Measurements from ENCODE around the gene KCNIP3.

Gene KCNIP3

DNA sequence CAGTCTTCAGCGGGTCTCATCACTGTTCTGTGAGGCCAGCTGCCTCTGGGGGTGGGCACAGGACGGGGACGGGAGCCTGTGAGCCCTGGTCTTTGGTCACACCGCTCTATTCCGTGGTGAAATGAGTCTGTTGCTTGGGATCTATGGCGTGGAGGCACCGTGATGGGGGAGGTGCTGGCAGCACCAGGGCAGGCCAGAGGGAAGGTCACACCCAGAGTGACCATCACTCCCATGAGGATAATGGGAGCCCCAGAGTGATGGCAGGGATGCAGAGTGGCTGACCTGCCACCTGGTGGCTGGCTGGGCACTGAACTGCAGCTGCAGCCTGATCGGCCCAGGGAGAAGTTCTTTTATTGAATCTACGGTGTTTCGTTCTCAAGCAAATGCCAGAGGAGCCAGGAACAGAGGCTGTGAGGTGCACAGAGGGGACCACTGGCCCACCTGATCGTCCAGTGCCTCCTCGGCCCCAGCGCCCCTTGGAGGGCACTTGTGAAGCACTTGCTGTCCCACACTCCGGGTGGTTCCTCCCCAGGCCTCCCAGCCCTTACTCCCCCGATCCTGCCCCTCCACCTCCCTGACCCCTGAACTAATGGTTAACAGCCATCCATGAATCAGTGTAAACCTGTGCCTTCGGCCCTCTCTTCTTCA is 17.9 kb downstream of the KCNIP3 start:
- no peak for DNase-seq

DNA sequence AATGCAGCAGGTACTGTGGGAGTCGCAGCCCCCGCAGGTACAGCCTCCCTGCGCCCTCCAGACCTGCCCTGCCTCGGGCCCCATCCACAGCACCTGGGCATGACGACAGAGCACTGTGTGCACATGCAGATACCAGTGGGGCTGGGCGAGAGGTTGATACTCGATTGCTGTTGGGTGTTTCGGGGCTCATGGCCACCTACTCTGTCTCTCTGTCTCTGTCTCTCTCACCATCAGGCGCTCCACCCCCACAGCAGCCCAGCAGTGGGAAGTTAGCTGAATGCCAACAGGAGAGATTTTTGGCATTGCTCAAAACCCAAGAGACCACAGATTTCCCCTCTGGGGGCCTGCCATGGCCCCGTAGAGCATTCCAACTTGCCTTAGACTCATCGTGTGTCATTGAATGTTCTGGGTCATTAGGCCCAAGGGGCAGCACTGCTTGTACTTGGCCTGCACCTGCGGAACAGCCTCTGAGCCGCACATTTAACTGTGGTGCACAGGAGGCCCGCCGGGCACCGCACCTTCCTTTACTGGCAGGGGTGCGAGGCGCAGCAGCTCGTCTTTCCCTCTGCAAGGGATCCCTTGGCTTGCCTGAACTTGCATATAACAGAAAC is 18.8 kb downstream of the KCNIP3 start:
- DNase-seq: no peak

DNA sequence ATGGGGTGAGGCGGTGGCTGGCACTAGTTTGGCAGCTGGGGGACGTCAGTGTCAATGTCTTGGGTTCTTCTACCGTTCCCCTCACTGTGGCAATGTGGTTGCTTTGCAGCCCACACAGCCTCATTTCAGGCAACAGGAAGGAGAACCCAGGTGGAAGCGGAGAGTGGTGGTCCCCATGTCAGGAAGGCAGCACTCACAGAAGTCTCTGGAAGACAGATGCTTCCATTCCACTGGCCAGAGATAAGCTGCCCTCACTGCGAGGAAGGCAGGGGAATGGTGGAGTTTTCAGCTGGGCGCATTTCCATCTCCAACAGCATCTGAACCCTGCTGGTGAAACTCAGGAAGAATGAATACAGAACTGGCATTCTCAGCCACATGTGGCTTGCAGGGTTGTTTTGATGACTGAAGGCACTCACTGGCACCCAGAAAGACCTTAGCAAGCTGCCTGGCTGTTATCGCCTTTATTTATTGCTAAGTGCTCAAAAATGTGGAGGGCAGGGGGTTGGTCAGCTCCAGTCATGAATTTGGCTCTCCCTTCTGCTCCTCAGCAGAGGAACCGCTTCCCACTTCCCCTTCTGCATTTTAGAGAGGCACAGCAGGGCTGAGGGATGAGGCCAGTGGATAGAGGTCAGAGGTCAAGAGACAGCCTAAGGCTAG is 19.4 kb downstream of the KCNIP3 start:
- DNase-seq: no peak

DNA sequence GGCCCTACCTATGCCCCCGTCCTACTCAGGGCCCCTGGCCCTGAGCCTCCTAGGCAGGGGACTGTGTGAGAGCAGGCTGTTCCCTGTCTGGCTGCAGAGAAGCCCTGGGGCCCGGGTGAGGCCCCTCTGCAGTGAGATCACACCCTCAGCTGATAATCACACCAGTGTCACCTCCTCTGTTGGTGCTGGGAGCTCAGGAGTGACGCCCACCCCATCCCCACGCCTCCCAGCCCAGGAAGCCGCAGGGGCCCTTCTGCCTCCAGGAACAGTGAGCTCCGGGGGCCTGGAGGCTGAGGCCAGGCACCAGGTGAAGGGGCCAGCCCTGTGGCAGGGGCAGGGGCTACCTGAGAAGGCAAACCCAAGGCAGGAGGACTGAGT is 20.0 kb downstream of the KCNIP3 start:
- DNase-seq: no peak

DNA sequence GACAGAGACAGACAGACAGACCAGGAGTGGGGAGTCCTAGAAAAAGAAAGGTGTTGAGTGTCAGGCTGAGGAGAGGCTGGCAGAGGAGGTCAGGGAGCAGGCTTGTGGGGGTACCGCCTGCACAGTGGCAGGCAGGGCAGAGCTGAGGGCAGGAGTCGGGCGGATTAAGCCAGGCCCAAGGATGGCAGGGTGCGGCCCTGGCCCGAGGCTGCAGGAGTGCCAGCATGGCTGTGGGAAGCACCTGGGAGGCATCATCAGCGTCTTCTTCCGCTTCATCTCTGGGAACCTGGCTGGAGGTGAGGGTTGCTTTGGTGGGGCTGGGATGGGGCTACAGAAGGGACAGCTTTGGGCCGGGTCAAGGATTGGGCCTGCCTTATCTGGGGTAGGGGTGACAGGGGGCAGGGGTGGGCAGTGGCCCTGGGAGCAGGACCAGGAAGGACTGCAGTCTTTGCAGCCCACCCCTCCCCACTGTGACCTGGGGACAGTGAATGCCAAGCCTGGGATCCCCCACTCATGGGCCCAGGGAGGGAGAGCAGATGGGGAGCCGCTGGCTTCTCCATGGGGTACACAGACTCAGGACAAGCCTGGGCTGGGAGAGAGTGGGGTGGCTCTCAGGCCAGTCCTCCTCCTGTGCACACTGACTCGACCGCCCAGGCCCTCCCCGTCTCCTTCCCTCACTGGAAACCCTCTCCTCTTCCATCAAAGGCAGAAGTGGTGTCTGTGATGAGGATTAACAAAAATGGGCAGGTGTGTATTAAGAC is 20.7 kb downstream of the KCNIP3 start:
- DNase-seq: no peak

DNA sequence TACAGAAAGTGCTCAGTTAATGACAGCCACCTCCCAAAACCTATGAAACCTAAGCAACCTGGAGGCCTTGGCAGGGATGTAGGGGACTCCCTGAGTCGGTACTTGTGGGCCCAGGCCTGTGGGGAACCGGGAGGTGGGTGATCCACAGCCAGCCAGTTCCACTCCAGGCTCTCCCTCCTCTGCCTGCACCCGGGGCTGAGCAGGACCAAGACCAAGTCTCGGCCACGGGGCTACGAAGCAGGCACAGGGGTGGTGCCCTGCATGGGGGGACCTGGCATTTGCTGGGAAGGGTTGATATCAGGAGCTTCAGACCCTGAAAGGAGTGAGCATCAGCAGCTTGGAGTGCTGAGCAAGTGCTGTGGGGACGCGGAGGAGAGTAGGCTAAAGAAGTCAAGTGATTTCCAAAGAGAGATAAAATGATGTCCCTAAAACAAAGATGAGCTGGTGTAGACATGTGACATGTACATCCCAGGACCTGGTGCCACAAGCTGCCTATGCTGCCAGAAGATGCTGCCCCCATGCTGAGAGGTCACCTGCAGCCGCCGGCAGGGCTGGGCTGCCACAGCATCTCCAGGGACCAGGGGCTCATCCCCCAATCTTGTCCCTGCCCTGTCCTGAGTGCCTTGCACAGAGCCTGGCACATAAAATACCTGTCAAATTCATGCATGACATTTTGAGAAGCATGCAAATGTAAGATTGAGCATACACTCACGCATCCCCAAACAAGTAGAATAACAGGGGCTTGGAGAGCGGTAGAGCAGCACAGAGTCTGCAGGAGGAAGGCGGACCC is 21.5 kb downstream of the KCNIP3 start:
- DNase-seq: no peak

DNA sequence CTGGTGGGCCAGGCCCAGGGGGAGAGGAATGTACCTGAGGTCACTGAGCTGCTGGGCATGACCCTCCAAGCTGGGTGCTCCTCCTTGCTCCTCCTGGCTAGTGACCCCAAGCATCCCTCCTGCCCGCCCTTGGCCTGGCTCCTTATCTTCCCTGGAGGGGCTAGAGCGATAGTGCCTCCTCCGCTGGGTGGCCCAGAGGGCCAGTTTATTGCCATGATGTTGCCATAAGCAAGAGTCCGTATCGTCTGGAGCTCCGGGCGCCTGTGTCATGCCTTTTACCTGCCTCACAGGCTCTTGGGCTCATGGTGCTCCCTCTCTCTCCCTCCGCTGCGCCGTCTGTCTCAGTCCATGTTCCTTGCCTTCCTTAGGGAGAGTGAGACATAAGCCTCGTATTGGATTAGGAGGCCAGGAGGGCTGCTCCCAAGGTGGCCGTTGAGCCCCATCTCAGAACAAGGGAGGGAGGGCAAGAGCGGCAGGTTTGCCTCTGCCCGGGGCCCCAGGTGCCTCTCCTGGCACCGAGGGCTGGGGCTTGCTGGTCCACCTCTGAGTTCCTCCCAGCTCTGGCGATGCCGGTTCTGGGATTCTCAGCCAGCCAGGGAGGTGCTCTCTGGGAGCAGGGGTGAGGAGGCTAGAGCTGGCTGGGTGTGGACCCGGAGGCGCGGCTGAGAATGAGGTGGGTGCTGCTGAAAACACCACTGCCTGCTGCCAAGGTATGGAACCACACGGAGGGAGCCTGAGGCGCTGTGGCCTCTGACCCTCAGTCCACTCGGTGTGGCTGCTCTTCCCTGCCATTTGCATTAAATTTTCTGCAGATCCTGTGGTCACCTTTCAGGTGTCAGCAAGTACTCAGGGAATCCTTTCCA is 22.6 kb downstream of the KCNIP3 start:
- DNase-seq: no peak

DNA sequence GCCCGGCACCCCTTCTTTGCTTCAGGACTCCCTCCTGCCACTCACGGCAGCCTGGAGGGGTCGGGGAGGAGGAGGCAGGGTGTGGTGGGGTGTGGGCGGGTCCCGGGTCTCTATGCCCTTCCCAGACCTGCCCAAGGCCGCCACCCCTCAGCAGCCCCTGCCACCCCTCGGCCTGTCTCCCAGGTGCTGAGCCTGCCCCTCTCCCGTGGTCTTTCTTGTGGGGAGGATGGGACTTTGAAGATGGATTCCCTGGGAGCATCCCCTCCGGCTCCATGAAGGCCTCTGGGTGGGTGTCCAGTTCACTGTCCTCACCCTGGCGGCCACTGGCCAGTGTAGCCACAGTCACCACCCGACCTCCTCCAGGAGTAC is 23.2 kb downstream of the KCNIP3 start:
- DNase-seq: no peak

DNA sequence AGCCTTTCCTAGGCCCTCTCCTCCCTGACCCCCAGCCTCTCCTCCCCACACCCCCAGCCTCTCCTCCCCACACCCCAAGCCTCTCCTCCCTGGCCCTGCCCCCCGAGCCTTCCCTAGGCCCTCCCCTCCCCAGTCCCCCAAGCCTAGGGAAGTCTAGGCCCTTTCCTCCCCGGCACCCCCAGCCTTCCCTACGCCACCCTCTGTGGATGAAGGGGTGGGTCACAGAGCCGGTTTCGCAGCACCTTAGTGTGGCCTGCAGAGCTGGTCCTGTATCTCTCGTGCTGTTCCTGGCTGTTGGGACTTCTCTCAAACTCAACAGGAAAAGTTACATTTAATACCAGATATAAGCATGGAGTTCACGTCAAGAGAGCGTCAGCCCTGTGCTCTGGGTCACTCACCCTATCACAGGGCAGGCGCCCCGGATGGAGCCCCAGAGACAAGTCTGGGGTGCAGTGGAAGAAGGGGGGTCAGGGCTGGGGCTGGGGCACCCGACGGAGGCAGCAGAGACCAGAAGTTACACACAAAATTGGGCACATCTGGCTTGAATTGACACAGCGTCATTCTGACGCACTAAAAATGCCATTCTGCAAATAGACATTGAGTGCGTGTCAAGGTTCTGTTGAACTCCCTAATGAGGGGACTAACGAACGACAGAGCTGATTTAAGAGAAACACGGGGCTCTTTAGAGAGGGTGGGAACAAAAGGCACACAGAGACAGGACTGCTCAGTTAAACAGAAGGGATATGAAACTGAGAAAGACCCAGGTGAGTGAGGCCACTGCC is 24.0 kb downstream of the KCNIP3 start:
- no peak for DNase-seq

DNA sequence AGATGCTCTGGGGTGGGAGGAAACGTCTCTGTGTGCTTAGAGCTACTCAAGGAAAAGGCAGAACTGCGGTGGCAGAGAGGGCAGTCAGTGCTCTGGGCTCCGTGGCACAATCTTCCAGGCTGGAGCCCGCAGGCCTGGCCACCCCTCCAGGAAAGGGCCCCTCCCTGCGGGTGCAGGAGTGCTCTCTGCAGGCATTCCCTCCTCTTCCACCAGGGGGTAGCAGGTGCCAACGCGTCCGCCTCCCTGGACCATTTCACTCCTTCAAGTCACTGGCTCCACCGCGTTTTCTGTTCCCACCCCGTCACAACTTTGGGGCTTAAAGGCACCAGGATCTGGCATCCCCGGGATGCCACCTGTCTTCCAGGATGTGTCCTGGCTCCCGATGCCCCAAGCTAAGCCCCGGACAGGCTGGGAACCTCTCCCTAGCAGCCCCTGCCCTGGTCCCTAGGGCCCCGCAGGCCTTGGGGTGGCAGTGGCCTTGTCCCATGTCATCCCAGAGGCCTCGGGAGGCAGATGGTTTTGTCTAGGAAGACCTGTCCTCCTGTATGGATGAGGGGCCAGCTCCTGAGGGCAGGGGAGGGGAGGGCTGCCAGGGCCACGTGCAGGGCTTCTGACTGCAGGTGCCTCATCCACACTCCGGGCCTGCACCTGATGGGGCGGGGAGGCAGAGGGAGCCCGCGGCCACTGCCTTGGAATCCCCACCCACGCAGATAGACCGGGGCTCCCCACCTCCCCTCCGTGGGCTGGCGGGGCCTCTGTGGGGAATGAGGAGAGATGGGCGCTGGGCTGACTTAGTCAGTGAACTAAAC is 26.4 kb downstream of the KCNIP3 start:
- peak; percentile 16 for DNase-seq

DNA sequence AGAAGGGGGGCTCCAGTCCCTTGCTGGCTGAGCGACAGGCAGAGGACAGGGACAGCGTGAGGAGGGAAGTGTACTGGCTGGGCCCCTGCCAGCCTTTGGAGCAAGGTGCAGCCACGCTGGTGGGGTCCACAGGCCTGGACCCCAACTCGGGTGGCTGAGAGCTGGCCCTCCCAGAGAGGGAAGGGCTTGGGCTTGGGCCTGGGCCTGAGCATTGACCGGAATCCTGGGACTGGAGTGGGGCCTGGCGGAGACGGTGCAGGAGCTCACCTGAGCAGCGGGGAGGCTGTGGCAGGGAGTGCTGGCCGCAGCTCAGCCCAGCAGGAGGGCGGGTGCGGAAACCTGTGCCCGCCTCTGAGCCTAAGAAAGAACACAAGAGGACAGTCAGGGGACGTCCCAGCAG is 27.9 kb downstream of the KCNIP3 start:
- DNase-seq: no peak

DNA sequence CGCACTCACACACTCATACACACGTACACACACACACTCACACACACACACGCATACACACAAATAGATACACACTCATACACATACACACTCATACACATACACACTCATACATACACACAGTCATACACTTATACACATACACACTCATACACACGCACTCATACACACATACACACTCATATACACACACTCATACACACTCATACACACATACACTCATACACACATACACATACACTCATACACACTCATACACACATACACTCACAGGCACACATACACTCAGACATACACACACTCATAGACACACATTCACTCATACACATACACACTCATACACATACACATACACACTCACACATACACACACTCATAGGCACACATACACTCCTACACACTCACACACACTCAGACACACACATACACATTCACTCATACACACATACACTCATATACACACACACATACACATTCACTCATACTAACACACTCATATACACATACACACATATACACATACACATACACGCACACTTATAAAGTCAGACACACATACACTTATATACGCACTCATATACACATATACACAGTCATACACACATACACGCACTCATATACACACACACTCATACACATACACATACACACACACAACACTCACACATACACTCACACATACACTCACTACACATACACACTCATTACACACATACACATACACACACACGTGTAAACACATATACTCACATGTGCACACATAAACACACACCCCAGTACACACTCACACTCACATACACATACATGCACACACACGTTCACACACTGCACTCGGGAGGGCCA is 28.7 kb downstream of the KCNIP3 start:
- DNase-seq: no peak

DNA sequence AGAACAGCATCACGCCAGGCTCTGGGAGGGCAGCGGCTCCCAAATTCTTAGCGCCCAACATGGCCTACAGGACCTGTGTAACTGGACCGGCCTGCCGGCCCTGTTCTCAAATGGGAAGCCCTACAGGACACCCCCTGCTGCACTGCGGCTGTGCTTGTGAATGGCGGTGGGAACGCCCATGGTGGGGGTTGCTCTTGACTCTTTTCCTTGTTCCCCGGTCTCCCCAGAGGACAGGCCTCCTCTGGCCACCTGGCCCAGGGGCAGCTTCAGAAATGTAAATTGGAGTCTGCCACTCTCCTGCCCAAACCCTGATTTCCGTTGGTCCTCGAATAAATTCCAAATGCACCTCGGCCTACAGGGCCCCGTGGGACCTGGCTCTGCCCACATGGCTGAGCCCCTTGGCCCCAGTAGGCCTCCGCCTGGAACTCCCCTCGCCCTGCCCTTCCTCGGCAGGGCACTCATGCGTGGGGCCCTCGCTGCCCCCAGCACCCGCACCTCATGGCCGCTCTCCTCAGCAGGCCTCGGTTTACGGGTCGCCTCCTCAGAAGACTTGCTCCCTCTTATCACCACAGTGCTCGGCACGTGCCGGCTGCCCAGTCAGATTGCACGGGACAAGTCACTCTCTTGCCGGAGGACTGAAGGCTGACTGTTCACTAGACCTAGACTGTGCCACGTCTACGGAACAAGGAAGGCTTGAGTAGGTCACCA is 29.4 kb downstream of the KCNIP3 start:
- DNase-seq: no peak

DNA sequence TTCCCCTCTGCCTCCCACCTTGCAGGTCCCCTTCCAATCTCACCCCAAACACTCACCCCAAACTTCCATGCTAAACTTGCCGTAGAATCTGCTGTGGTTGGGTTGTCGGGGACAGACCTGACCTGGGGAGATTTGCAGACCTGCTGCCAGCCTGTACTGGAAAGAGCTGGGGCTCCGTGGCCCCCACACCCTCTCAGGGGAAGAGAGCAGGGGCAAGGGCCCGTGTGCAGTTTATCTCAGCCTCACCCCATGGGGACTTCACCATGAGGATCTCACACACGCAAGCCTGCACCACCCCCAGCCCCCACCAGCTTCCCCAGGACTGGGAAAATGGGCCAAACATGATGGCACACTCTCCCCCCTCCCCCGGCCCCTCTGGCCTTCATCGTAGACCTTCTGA is 30.7 kb downstream of the KCNIP3 start:
- no peak for DNase-seq

DNA sequence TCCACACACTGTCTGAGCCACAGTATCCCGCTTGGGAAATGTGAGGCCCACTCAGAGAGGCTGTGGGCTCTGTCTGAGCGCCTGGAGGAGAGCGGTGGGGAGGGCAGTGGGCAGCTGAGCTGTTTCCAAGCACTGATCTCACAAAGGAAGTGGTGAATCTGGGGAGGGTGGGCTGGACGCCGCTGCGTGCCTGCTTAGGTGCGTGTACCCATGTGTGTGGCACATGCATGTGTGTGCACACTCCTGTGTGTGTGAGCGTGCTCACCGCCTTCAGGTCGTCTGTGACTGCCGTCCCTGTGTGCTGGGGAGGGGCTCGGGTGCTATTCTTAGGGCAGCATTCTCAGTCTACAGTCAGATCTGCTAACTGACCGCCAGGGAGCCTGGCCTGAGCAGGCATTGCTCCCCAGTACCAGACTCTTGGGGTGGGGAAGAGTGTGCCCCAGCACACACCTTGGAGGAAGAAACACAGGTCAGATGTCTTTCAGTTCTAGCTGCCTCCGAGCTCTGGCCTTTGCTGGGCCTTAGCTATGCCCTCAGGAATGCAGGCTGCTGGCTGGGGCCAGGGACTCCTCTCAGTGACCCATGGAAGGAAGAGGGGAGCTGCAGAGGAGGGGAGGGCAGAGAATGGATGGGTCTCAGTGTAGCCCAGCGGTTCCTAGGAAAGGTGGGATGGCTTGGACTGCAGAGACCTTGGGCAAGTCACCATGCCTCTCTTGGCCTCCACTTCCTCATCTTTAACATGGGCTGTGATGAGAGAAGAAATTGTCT is 31.4 kb downstream of the KCNIP3 start:
- no peak for DNase-seq

DNA sequence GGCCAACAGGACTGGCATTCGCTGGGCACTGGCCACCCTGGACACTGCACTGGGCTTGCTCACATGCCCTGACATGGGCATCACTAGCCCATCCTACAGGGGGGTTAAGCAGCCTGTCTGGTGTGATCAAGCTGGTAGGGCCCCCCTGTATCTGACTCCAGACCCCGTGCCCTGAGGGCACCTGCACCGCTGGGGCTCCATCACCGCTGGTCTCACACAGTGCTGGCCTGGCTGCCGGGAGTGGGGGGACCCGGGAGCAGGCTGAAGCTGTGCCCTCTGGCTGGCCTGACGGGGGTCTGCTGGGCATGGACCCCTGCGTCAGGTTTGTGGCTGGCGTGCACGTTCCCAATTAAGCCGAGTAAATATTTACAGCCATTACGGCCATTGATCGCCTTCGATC is 32.3 kb downstream of the KCNIP3 start:
- DNase-seq: no peak

DNA sequence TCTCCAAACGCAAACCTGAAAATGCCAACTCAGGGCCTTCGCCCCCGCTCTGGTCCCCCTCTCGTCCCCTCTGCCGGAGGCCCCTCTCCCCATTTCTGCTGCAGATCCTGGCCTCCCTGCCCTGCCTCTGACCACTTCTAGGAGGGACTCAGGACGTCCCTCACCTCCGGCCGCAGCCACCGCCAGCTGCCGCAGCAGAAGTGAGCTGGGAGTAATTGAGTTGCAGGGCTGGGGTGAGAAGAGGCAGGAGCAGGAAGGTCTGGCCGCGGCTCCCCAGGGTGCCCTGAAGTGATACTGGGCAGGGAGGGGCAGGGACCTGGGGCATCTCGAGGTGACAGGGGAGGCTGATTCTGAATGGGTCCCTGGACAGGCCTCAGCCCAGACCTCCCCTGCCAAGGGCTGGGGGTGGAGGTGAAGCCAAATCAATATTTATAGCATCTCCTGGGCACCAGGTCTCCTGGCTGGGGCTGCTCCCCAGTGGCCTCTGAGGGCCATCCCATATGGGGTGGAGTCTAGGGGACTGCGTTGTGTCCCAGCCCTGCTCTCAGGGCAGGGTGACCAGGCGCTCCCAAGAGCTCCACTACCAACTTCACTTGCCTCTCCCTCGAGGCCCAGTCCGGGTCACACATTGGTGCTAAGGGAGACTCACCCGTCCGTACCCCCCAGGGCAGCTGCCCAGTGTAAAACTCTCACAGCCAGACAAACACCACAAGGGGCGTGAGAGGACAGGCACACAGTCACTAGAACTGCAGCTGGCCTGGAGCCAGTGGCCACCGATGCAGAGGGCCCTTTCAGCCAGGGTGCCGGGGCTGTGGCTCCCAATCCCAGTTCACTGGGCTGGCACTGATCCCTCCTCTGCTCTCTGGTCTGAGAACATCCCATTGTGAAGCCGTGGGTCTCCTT is 33.0 kb downstream of the KCNIP3 start:
- no peak for DNase-seq
